WTC11 (cell line): ENCODE measurements around the gene CEP104. TPM values are rescaled to one million over a fixed set of nuclear protein-coding genes. Genes with fewer than 3 reads are reported as not detected.

Experiments
- ATAC-seq: fragments of 200-7000 bp; cut with Tn5 transposase; 2 replicates; pipeline ENCODE4 v1.10.0; 2021; ENCODE audit warnings: mild to moderate bottlenecking, moderate library complexity
- CTCF ChIA-PET: fragments of 300-600 bp; sonication (Branson Sonifier 250); formaldehyde crosslinking; loops from one replicate; lab custom pipeline; 2021; ENCODE audit warnings: antibody characterized with exemption; lab: Charles Lee
- POLR2A ChIA-PET: fragments of 350-600 bp; sonication (Branson Sonifier 250); formaldehyde crosslinking; loops from one replicate; lab custom pipeline; 2021; ENCODE audit warnings: antibody characterized with exemption; lab: Charles Lee
- DNase-seq: peaks from one replicate; pipeline ENCODE4 v3.0.0; 2021; ENCODE audit warnings: low spot score
- H3K27ac Mint-ChIP-seq: 2 replicates; pipeline ENCODE4 v1.8.0; 2021; ENCODE audit warnings: mixed read lengths
- H3K27me3 Mint-ChIP-seq: 2 replicates; pipeline ENCODE4 v1.8.0; 2021; ENCODE audit warnings: low read depth, mild to moderate bottlenecking, moderate library complexity, mixed read lengths
- H3K36me3 Mint-ChIP-seq: 2 replicates; pipeline ENCODE4 v1.8.0; 2021; ENCODE audit warnings: mixed read lengths
- H3K4me1 Mint-ChIP-seq: 2 replicates; pipeline ENCODE4 v1.8.0; 2022; ENCODE audit warnings: mixed read lengths
- H3K4me3 Mint-ChIP-seq: 2 replicates; pipeline ENCODE4 v1.8.0; 2021; ENCODE audit warnings: mild to moderate bottlenecking, moderate library complexity, mixed read lengths
- H3K9me3 Mint-ChIP-seq: 2 replicates; pipeline ENCODE4 v1.8.0; 2021; ENCODE audit warnings: mixed read lengths
- CBFB ChIP-seq: sonication (generic); formaldehyde crosslinking; IDR thresholded peaks from 2 replicates; pipeline ENCODE4 v1.8.1; 2022; ENCODE audit warnings: mild to moderate bottlenecking, low read depth, missing genetic modification reagents
- CREB1 ChIP-seq: sonication (generic); formaldehyde crosslinking; IDR thresholded peaks from 2 replicates; pipeline ENCODE4 v1.8.0; 2023; ENCODE audit warnings: mild to moderate bottlenecking, missing genetic modification reagents
- CTCF ChIP-seq: fragments of 200-600 bp; IDR thresholded peaks from 2 replicates; pipeline ENCODE4 v1.8.0; 2022; ENCODE audit warnings: antibody characterized with exemption
- ETV6 ChIP-seq: sonication (generic); formaldehyde crosslinking; IDR thresholded peaks from 2 replicates; pipeline ENCODE4 v1.8.1; 2022; ENCODE audit warnings: mild to moderate bottlenecking, missing genetic modification reagents
- FOXJ3 ChIP-seq: sonication (generic); formaldehyde crosslinking; IDR thresholded peaks from 2 replicates; pipeline ENCODE4 v1.9.0; 2021; ENCODE audit warnings: missing genetic modification reagents, mild to moderate bottlenecking, borderline replicate concordance
- GRHL2 ChIP-seq: fragments of 250-450 bp; sonication (Bioruptor Pico); IDR thresholded peaks from 2 replicates; pipeline ENCODE4 v1.8.0; 2022; ENCODE audit warnings: mild to moderate bottlenecking, moderate library complexity; ENCODE audit not compliant: insufficient replicate concordance, severe bottlenecking
- HMGXB4 ChIP-seq: sonication (generic); formaldehyde crosslinking; IDR thresholded peaks from 2 replicates; pipeline ENCODE4 v1.8.1; 2023; ENCODE audit warnings: mild to moderate bottlenecking, moderate library complexity, missing genetic modification reagents
- NFATC4 ChIP-seq: fragments of 250-450 bp; sonication (Bioruptor Pico); IDR thresholded peaks from 2 replicates; pipeline ENCODE4 v1.9.0; 2021; ENCODE audit warnings: mild to moderate bottlenecking
- NR1H2 ChIP-seq: sonication (generic); formaldehyde crosslinking; IDR thresholded peaks from 2 replicates; pipeline ENCODE4 v1.9.0; 2021; ENCODE audit warnings: mild to moderate bottlenecking, moderate library complexity, missing genetic modification reagents
- RELA ChIP-seq: sonication (generic); formaldehyde crosslinking; IDR thresholded peaks from 2 replicates; pipeline ENCODE4 v1.8.1; 2022; ENCODE audit warnings: missing genetic modification reagents, mild to moderate bottlenecking, borderline replicate concordance
- SMAD3 ChIP-seq: sonication (generic); formaldehyde crosslinking; IDR thresholded peaks from 2 replicates; pipeline ENCODE4 v1.8.0; 2022; ENCODE audit warnings: missing genetic modification reagents, mild to moderate bottlenecking, borderline replicate concordance
- ZBTB21 ChIP-seq: sonication (generic); formaldehyde crosslinking; IDR thresholded peaks from 2 replicates; pipeline ENCODE4 v1.8.1; 2023; ENCODE audit warnings: mild to moderate bottlenecking, missing genetic modification reagents, borderline replicate concordance
- ZNF219 ChIP-seq: sonication (generic); formaldehyde crosslinking; IDR thresholded peaks from 2 replicates; pipeline ENCODE4 v1.8.0; 2023; ENCODE audit warnings: missing genetic modification reagents, mild to moderate bottlenecking, borderline replicate concordance
- ZNF281 ChIP-seq: sonication (generic); formaldehyde crosslinking; IDR thresholded peaks from 2 replicates; pipeline ENCODE4 v1.8.0; 2023; ENCODE audit warnings: mild to moderate bottlenecking, missing genetic modification reagents
- ZNF317 ChIP-seq: sonication (generic); formaldehyde crosslinking; IDR thresholded peaks from 2 replicates; pipeline ENCODE4 v1.8.1; 2023; ENCODE audit warnings: low read depth, mild to moderate bottlenecking, moderate library complexity, missing genetic modification reagents, borderline replicate concordance
- ZNF396 ChIP-seq: fragments of 250-450 bp; sonication (Bioruptor Pico); IDR thresholded peaks from 2 replicates; pipeline ENCODE4 v1.8.0; 2021; ENCODE audit warnings: mild to moderate bottlenecking, moderate library complexity, borderline replicate concordance
- ZNF416 ChIP-seq: fragments of 250-450 bp; sonication (Bioruptor Pico); IDR thresholded peaks from 2 replicates; pipeline ENCODE4 v1.9.0; 2021; ENCODE audit warnings: mild to moderate bottlenecking, inconsistent platforms
- ZNF671 ChIP-seq: fragments of 250-450 bp; sonication (Bioruptor Pico); IDR thresholded peaks from 2 replicates; pipeline ENCODE4 v1.8.0; 2021; ENCODE audit warnings: mild to moderate bottlenecking
- ZSCAN18 ChIP-seq: fragments of 250-450 bp; sonication (Bioruptor Pico); IDR thresholded peaks from 2 replicates; pipeline ENCODE4 v2.1.2; 2022; ENCODE audit warnings: mild to moderate bottlenecking, moderate library complexity
- total RNA-seq: library from RNA; stranded (reverse); gene quantifications from 3 replicates; pipeline ENCODE4 v1.2.3, GENCODE V29; 2021
- TF ChIP-seq, protein P1 (sequence below): fragments of 250-450 bp; sonication (Bioruptor Pico); IDR thresholded peaks from 2 replicates; pipeline ENCODE4 v1.9.0; 2021; ENCODE audit warnings: mild to moderate bottlenecking
- TF ChIP-seq, protein P2 (sequence below): sonication (generic); formaldehyde crosslinking; IDR thresholded peaks from 2 replicates; pipeline ENCODE4 v1.8.0; 2023; ENCODE audit warnings: missing genetic modification reagents

The CEP104 gene
- total RNA-seq, 1 experiment from 2014 or later = 38.0 TPM

GRCh38 chr1:3884966-3885365 is 28.0 kb upstream of the CEP104 start:
- no peak for DNase-seq
- no peaks in the 10 kb centered on the region for H3K9me3 Mint-ChIP-seq
- TF ChIP-seq ZBTB21 (CRISPR knock-in tag) = no peak
- TF ChIP-seq ETV6 (CRISPR knock-in tag) = no peak
- no peak for TF ChIP-seq ZNF416 (CRISPR knock-in tag)
- no peak for TF ChIP-seq ZSCAN18
- TF ChIP-seq, protein P1, sequence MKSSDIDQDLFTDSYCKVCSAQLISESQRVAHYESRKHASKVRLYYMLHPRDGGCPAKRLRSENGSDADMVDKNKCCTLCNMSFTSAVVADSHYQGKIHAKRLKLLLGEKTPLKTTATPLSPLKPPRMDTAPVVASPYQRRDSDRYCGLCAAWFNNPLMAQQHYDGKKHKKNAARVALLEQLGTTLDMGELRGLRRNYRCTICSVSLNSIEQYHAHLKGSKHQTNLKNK (CRISPR knock-in tag) = no peak
- no peak for TF ChIP-seq ZNF396 (CRISPR knock-in tag)
- TF ChIP-seq SMAD3 = no peak
- no peak for TF ChIP-seq CBFB
- TF ChIP-seq ZNF281 = no peak
- no peak for TF ChIP-seq NR1H2
- TF ChIP-seq, all 79 proteins: peak for 0
- ChIA-PET CTCF (no interaction called here), POLR2A (no interaction called here)
- Mint-ChIP-seq H3K36me3 (peaks cover 26% of the 10 kb centered on the region), H3K27me3 (no peaks in the 10 kb centered on the region), H3K4me3 (no peak overlapping the region), H3K27ac (no peak overlapping the region), H3K4me1 (no peaks in the 10 kb centered on the region)
- no peak for ATAC-seq

DNA sequence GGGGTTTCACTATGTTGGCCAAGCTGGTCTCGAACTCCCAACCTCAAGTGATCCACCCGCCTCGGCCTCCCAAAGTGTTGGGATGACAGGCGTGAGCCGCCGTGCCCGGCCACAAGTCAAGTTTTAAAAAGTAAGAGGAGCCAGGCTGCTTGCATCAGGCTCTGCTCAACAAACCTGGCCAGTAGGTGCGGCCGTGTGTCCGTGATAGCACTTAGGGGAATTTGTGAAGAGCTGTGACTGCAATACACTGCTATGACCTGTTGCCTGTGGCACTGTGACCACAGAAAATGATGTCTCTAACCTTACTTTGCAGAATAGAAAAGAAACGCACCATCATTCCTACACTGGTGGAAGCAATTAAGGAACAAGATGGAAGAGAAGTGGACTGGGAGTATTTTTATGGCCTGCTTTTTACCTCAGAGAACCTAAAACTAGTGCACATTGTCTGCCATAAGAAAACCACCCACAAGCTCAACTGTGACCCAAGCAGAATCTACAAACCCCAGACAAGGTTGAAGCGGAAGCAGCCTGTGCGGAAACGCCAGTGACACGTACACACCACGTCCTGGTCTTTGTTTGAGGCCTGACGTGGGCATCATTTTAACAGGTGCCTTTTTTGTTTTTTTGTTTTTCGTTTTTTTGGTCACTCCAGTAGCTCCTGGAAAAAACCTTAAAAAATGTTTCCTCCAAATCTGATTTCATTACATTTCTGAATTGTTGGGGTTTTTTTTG is 26.3 kb upstream of the CEP104 start:
- H3K4me3 Mint-ChIP-seq = no peak overlapping the region
- H3K9me3 Mint-ChIP-seq = peaks cover 15% of the 10 kb centered on the region
- H3K36me3 Mint-ChIP-seq = peaks cover 32% of the 10 kb centered on the region
- no peak for DNase-seq
- ATAC-seq = no peak
- ChIA-PET POLR2A (no interaction called here), CTCF (interaction anchor here (0.9 kb wide), 1 partner anchor 16 kb away, joined by 5 read pairs; no protein-coding TSS in a partner anchor)
- no peak overlapping the region; the same call in 1 of the 2 replicates for H3K27ac Mint-ChIP-seq
- no peaks in the 10 kb centered on the region for H3K4me1 Mint-ChIP-seq
- no peaks in the 10 kb centered on the region for H3K27me3 Mint-ChIP-seq
- TF ChIP-seq ZNF317 (no peak), CTCF (no peak), ZNF396 (CRISPR knock-in tag) (no peak), ZNF219 (no peak), ZNF671 (CRISPR knock-in tag) (no peak), HMGXB4 (CRISPR knock-in tag) (no peak), CREB1 (no peak), CBFB (no peak), RELA (CRISPR knock-in tag) (no peak), FOXJ3 (CRISPR knock-in tag) (no peak), NFATC4 (CRISPR knock-in tag) (no peak), GRHL2 (no peak)
- TF ChIP-seq, protein P2, sequence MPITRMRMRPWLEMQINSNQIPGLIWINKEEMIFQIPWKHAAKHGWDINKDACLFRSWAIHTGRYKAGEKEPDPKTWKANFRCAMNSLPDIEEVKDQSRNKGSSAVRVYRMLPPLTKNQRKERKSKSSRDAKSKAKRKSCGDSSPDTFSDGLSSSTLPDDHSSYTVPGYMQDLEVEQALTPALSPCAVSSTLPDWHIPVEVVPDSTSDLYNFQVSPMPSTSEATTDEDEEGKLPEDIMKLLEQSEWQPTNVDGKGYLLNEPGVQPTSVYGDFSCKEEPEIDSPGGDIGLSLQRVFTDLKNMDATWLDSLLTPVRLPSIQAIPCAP (CRISPR knock-in tag) = no peak
